AG04449 (cell line): ENCODE measurements around the gene AHI1.

Source experiments
- CTCF ChIA-PET: fragments of 350-600 bp; formaldehyde crosslinking; extraction: SDS; loops from one replicate; lab custom pipeline; 2021; ENCODE audit warnings: antibody characterized with exemption; lab: Yijun Ruan, JAX
- POLR2A ChIA-PET: fragments of 400-600, 350-600 bp; formaldehyde crosslinking; extraction: SDS; loops from one replicate; lab custom pipeline; 2020; ENCODE audit warnings: antibody characterized with exemption, inconsistent platforms; lab: Yijun Ruan, JAX
- DNase-seq: peaks from one replicate; pipeline ENCODE4 v3.0.0-alpha.2; 2010; ENCODE audit warnings: low read depth, low spot score
- H3K4me3 ChIP-seq: 2 replicates; pipeline ENCODE4 v1.5.1; 2011; ENCODE audit warnings: low read depth, mild to moderate bottlenecking, control low read depth, low read length
- TF ChIP-seq, protein P1 (sequence below): IDR thresholded peaks from one replicate; pipeline ENCODE4 v1.5.1; 2011; ENCODE audit warnings: mild to moderate bottlenecking, moderate library complexity, low read length, control low read depth, inconsistent platforms; ENCODE audit not compliant: insufficient read depth; ENCODE audit errors: missing control alignments

The AHI1 gene

GRCh38 chr6:135311446-135312200 lies 185.9 kb downstream of the AHI1 start:
- CTCF ChIA-PET = no interaction called here
- TF ChIP-seq, protein P1, sequence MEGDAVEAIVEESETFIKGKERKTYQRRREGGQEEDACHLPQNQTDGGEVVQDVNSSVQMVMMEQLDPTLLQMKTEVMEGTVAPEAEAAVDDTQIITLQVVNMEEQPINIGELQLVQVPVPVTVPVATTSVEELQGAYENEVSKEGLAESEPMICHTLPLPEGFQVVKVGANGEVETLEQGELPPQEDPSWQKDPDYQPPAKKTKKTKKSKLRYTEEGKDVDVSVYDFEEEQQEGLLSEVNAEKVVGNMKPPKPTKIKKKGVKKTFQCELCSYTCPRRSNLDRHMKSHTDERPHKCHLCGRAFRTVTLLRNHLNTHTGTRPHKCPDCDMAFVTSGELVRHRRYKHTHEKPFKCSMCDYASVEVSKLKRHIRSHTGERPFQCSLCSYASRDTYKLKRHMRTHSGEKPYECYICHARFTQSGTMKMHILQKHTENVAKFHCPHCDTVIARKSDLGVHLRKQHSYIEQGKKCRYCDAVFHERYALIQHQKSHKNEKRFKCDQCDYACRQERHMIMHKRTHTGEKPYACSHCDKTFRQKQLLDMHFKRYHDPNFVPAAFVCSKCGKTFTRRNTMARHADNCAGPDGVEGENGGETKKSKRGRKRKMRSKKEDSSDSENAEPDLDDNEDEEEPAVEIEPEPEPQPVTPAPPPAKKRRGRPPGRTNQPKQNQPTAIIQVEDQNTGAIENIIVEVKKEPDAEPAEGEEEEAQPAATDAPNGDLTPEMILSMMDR = no peak
- no peak for DNase-seq
- H3K4me3 ChIP-seq = no peak overlapping the region
- POLR2A ChIA-PET = no interaction called here

- no peak for DNase-seq
- ChIA-PET CTCF (no interaction called here), POLR2A (no interaction called here)
- TF ChIP-seq, protein P1 = no peak
- no peak overlapping the region for H3K4me3 ChIP-seq
Measured at GRCh38 chr6:135310291-135310690, 187.2 kb downstream of the AHI1 start.

DNA sequence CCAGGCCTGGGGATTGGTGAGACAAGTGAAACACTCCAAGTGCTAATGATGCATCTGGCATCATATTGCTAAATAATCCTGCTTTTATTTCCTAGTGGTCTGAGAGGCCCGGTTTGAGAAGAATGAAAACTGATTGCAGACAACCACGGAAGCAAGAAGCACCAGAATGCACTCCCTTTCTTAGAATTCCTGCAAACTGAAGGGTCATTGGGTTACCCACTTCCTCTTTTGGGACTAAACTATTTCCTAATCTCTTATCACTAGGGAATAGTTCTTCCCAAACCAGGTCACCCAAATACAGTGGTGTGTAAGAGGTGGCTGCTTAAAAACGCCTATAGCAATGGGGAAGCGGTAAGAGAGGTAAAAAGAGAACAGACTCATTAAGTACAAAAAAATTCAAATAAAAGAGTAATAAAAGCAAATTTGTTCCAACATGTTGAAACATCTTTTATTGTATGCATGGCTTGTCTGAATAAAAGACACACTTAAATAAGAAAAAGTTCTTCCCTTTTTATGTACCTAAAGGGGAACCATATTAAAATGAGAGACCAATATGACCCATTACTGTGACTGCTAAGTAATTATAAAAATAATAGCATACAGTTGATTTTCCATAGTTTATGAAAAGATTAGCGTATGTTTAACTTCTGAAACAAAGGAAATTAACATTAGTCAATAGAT lies 190.7 kb downstream of the AHI1 start:
- H3K4me3 ChIP-seq = no peak overlapping the region
- TF ChIP-seq, protein P1 = no peak
- DNase-seq = no peak
- ChIA-PET POLR2A (no interaction called here), CTCF (no interaction called here)

GRCh38 chr6:135306166-135306565 lies 191.4 kb downstream of the AHI1 start:
- H3K4me3 ChIP-seq = no peak overlapping the region
- ChIA-PET CTCF (interaction anchor here (1.4 kb wide), 1 partner anchor 10 kb away, joined by 6 read pairs; no protein-coding TSS in a partner anchor), POLR2A (no interaction called here)
- DNase-seq = no peak
- TF ChIP-seq, protein P1 = no peak

- TF ChIP-seq, protein P1 = no peak
- no peak overlapping the region for H3K4me3 ChIP-seq
- ChIA-PET CTCF (interaction anchor here (1.4 kb wide), 1 partner anchor 11 kb away, joined by 6 read pairs; no protein-coding TSS in a partner anchor), POLR2A (no interaction called here)
- DNase-seq = no peak
Measured at GRCh38 chr6:135305684-135306083, 191.9 kb downstream of the AHI1 start.

DNA sequence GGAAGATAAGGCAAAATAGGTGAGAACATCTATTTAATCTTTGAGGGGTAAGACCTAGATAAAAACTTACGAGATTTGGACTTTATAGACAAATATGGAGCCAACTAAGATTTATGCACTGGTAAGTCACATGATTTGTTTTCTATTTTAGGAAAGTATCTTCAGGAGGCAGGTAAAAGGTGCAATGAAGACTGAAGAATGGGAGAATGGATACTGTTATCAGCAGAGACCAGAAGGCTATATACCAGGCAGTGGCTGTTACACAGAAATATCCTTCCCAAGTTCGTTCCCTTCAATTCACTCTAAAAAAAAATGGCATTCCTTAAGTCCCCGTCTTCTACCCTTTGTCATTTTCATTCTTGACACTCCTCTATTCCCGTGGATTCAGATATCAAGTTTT lies 192.7 kb downstream of the AHI1 start:
- POLR2A ChIA-PET = no interaction called here
- CTCF ChIA-PET = interaction anchor here (1.4 kb wide), 1 partner anchor 12 kb away, joined by 6 read pairs; no protein-coding TSS in a partner anchor
- TF ChIP-seq, protein P1 = no peak
- DNase-seq = no peak
- no peak overlapping the region for H3K4me3 ChIP-seq
